IPS DF 4.7 (cell line): ENCODE measurements around the gene IL22.

Experiments used
- DNase-seq: peaks from one replicate; pipeline ENCODE4 v3.0.0-alpha.2; 2013; ENCODE audit warnings: low spot score; ENCODE audit errors: extremely low read depth

IL22 gene

GRCh38 chr12:68253504-68253903 lies at the start of gene IL22:
Gene IL22 (minus strand): TSS chr12:68253604. CDS start chr12:68253448, 156 bp downstream.
- DNase-seq = no peak

GRCh38 chr12:68297929-68298328 lies 44.5 kb upstream of the IL22 start:
- DNase-seq = no peak

GRCh38 chr12:68294251-68294650 lies 40.8 kb upstream of the IL22 start:
- no peak for DNase-seq

GRCh38 chr12:68293347-68293746 lies 39.9 kb upstream of the IL22 start:
- DNase-seq = no peak

GRCh38 chr12:68292151-68292943 lies 38.9 kb upstream of the IL22 start:
- DNase-seq = no peak

- no peak for DNase-seq
Measured at GRCh38 chr12:68291396-68292036, 38.1 kb upstream of the IL22 start.

- DNase-seq = no peak
Measured at GRCh38 chr12:68290126-68290525, 36.7 kb upstream of the IL22 start.

- DNase-seq = no peak
Measured at GRCh38 chr12:68287106-68287505, 33.7 kb upstream of the IL22 start.

GRCh38 chr12:68286396-68286795 lies 33.0 kb upstream of the IL22 start:
- DNase-seq = no peak

GRCh38 chr12:68285541-68285940 lies 32.1 kb upstream of the IL22 start:
- DNase-seq = no peak

- no peak for DNase-seq
Measured at GRCh38 chr12:68281322-68282077, 28.1 kb upstream of the IL22 start.

- DNase-seq = no peak
Measured at GRCh38 chr12:68280240-68280639, 26.8 kb upstream of the IL22 start.

GRCh38 chr12:68279227-68280054 lies 26.0 kb upstream of the IL22 start:
- DNase-seq = no peak

GRCh38 chr12:68276402-68276930 lies 23.1 kb upstream of the IL22 start:
- DNase-seq = no peak

- DNase-seq = no peak
Measured at GRCh38 chr12:68272732-68273131, 19.3 kb upstream of the IL22 start.

GRCh38 chr12:68271346-68271745 lies 17.9 kb upstream of the IL22 start:
- DNase-seq = no peak

GRCh38 chr12:68270358-68270757 lies 17.0 kb upstream of the IL22 start:
- no peak for DNase-seq

GRCh38 chr12:68269779-68270178 lies 16.4 kb upstream of the IL22 start:
- no peak for DNase-seq

- DNase-seq = no peak
Measured at GRCh38 chr12:68268967-68269366, 15.6 kb upstream of the IL22 start.

- DNase-seq = no peak
Measured at GRCh38 chr12:68267892-68268396, 14.5 kb upstream of the IL22 start.

- no peak for DNase-seq
Measured at GRCh38 chr12:68264857-68265256, 11.5 kb upstream of the IL22 start.
